Heart right ventricle (tissue), 16 donors: ENCODE results near the gene COX14. TPM values are rescaled to one million over a fixed set of nuclear protein-coding genes. Genes with fewer than 3 reads are reported as not detected.
"Not testable (repeated sequence)": the region's sequence is repeated elsewhere in the genome, so short reads cannot be mapped to it uniquely, and the experiment has no call there.

ENCODE experiments used
- ATAC-seq, 8 donors: fragments of 200-7000 bp; cut with Tn5 transposase; one replicate each; pipeline ENCODE4 v1.9.1; 2020; ENCODE audit warnings: mild to moderate bottlenecking in 8 of 8, moderate library complexity in 8 of 8, moderate number of reproducible peaks in 1 of 8
- DNase-seq, 2 donors: peaks; one replicate each; pipeline ENCODE4 v3.0.0-alpha.2; 2020
- H3K27ac ChIP-seq, 10 donors: fragments of 200-600 bp; sonication (generic) in 2 of 10; one replicate each; pipeline versions ENCODE4 v1.5.0 to v1.8.0; 2020 to 2022; ENCODE audit warnings: mild to moderate bottlenecking in 3 of 10
- H3K27me3 ChIP-seq, 7 donors: fragments of 200-600 bp; one replicate each; pipeline ENCODE4 v1.8.0; 2021 to 2022; ENCODE audit warnings: mild to moderate bottlenecking in 2 of 7
- H3K36me3 ChIP-seq, 9 donors: fragments of 200-600 bp; sonication (generic) in 1 of 9; one replicate each; pipeline versions ENCODE4 v1.5.0 to v1.8.0; 2020 to 2022; ENCODE audit warnings: mild to moderate bottlenecking in 2 of 9
- H3K4me1 ChIP-seq, 9 donors: fragments of 200-600 bp; sonication (generic) in 1 of 9; one replicate each; pipeline versions ENCODE4 v1.5.0 to v1.8.0; 2020 to 2022; ENCODE audit warnings: mild to moderate bottlenecking in 4 of 9
- H3K4me3 ChIP-seq, 10 donors: fragments of 200-600 bp; sonication (generic) in 2 of 10; one replicate each; pipeline versions ENCODE4 v1.5.0 to v1.8.0; 2020 to 2022; ENCODE audit warnings: mild to moderate bottlenecking in 7 of 10, moderate library complexity in 2 of 10
- H3K9me3 ChIP-seq, 11 donors: fragments of 200-600 bp in 10 of 11; sonication (generic) in 2 of 11; one replicate each; pipeline versions ENCODE4 v1.5.0 to v1.8.0; 2013 to 2022; ENCODE audit warnings: mild to moderate bottlenecking in 2 of 11, control low read depth in 1 of 11, moderate library complexity in 1 of 11
- WGBS, 2 donors: extraction: QIAGEN DNeasy Blood & Tissue Kit; methylation state at CpG; one replicate each; pipeline ENCODE4 v1.1.7; 2013; ENCODE audit warnings: inconsistent platforms in 1 of 2; 5-methylcytosine and 5-hydroxymethylcytosine counted together
- intact Hi-C, 10 donors: fragments of 100-400 bp; cut with DNase I; formaldehyde crosslinking; loops; one replicate each; pipeline versions ENCODE4 v1.11.1 to v1.14.2; 2022
- polyA plus RNA-seq, 2 donors: library from polyadenylated mRNA; stranded (reverse); fragments of 200-250 nt; gene quantifications; one replicate each; pipeline ENCODE4 v1.2.3, GENCODE V29; 2013
- total RNA-seq, 10 donors: library from RNA; stranded (reverse); fragmentation: NEBNext Ultra II Directional in 3 of 10; extraction: Animal tissue kit (Norgen Biotek cat#: 25700) in 3 of 10; gene quantifications; one replicate each; pipeline versions ENCODE4 v1.2.1 to v1.2.4, GENCODE V29; 2021 to 2023
- TF ChIP-seq, protein P1 (sequence below), 9 donors: fragments of 200-600 bp; sonication (generic) in 2 of 9; IDR thresholded peaks; one replicate each; pipeline versions ENCODE4 v1.5.0 to v1.8.0; 2021 to 2022; ENCODE audit warnings: antibody characterized with exemption in 9 of 9, mild to moderate bottlenecking in 5 of 9, moderate library complexity in 1 of 9
- donor health status: Arrhythmogenic right ventricular cardiomyopathy.
- donor health status: ischemic (EF 13 %, LVEDD 7.1; RV severe dilation, severe dysfunction).
- donor health status: healthy with polysubstance abuse.
- donor health status: DM: no; HTN: yes; CAD: no.
- donor health status: DM: no; HTN: no; CAD: no.
- donor health status: ischemic (EF 25% LVEDD 6.9; RV normal size, moderate dysfunction).
- donor health status: ischemic (EF 25% LVEDD 5.7; RV mildly dilated, moderate dysfunction).
- donor health status: healthy.
- donor health status: DM: yes; HTN: yes; CAD: no.
- donor health status: Ischemic cardiomyopathy.
- donor health status: ischemic (EF 35%, LVEDD 5.7; RV mildly dilated, moderate dysfunction).
- donor health status: nonischemic (EF 11% LVEDD 7.7; RV severe dilation, severe dysfunction).
- donor health status: DM: yes; HTN: yes; CAD: no.
- donor health status: PGD.
- donor health status: ischemic (EF 29% LVEDD 5.4; RV normal size, mild dysfunction).
- donor health status: nonischemic (EF 23%, LVEDD 6.1; RV moderate dilation, normal function).

COX14 gene
- total and polyA plus RNA-seq, 12 donors: 93.8 to 239 (median 165) TPM

DNA sequence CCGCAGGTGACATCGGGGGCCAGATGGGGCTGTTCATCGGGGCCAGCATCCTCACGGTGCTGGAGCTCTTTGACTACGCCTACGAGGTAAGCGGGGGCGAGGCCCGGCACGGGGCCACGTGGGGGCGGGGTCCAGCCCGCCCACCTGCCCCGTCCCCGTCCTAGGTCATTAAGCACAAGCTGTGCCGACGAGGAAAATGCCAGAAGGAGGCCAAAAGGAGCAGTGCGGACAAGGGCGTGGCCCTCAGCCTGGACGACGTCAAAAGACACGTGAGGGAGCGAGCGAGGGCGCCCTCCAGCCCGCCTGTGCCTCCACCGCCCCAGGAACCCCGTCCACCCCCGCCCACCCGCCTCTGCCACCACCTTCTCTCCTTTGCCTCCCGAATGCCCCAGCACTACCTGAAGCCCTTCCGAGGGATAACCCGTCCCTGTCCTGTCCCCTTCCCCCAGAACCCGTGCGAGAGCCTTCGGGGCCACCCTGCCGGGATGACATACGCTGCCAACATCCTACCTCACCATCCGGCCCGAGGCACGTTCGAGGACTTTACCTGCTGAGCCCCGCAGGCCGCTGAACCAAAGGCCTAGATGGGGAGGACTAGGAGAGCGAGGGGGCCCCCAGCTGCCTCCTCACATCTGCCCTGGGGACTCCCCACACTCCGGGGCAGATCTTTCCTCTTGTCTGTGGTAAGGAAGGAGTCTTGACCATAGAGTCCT, 30.8 kb upstream of the COX14 start:
- DNase-seq: no peak
- no peak overlapping the region for H3K4me3 ChIP-seq
- H3K9me3 ChIP-seq: no peaks in the 10 kb centered on the region
- intact Hi-C loops: loop anchor here in 2 of 10 donors (10.0 kb wide), 1 partner anchor 234 kb away; no protein-coding TSS in a partner anchor
- ATAC-seq: no peak
- H3K36me3 ChIP-seq: no peaks in the 10 kb centered on the region
- H3K27ac ChIP-seq: no peak overlapping the region
- WGBS, 2 donors: 47% methylated on average over 46 of the region's 46 CpGs
- H3K4me1 ChIP-seq: peaks cover 0 to 17% (median 12%) of the 10 kb centered on the region in 9 donors
- TF ChIP-seq, protein P1, sequence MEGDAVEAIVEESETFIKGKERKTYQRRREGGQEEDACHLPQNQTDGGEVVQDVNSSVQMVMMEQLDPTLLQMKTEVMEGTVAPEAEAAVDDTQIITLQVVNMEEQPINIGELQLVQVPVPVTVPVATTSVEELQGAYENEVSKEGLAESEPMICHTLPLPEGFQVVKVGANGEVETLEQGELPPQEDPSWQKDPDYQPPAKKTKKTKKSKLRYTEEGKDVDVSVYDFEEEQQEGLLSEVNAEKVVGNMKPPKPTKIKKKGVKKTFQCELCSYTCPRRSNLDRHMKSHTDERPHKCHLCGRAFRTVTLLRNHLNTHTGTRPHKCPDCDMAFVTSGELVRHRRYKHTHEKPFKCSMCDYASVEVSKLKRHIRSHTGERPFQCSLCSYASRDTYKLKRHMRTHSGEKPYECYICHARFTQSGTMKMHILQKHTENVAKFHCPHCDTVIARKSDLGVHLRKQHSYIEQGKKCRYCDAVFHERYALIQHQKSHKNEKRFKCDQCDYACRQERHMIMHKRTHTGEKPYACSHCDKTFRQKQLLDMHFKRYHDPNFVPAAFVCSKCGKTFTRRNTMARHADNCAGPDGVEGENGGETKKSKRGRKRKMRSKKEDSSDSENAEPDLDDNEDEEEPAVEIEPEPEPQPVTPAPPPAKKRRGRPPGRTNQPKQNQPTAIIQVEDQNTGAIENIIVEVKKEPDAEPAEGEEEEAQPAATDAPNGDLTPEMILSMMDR (IDR thresholded peaks at IDR 0.05): no peak
- H3K27me3 ChIP-seq: no peaks in the 10 kb centered on the region

DNA sequence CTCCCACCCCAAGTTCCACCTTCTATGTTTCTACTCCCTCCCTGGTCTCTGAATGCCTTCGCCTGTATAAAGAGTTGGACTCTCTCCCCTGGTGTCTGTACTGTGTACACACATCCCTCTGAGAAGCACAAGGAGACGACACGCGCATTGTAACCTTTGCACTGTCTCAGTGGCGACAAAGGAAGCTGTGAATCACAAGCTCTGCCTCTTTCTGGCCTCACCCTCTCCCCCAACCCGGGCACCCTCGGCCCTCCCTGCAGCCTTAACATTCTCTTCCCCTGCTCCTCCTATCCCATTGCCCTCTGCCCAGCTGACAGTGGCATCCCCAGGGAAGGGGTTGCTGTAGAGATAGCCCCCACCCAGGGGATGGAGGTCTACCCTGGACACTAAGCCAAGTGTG, 29.4 kb upstream of the COX14 start:
- Histone ChIP-seq H3K27ac (no peak overlapping the region), H3K27me3 (no peaks in the 10 kb centered on the region), H3K36me3 (peaks cover 0 to 13% (median 10%) of the 10 kb centered on the region in 9 donors), H3K4me1 (peaks cover 0 to 20% (median 13%) of the 10 kb centered on the region in 9 donors), H3K9me3 (no peaks in the 10 kb centered on the region), H3K4me3 (no peak overlapping the region)
- TF ChIP-seq, protein P1 (IDR thresholded peaks at IDR 0.05): no peak
- WGBS, 2 donors: 83 to 88% methylated on average over 7 of the region's 7 CpGs
- DNase-seq (no peak), ATAC-seq (no peak)
- intact Hi-C loops: loop anchor here in 2 of 10 donors (1.0 to 10.0 kb wide), 2 partner anchors 87 to 232 kb away; no protein-coding TSS in a partner anchor

DNA sequence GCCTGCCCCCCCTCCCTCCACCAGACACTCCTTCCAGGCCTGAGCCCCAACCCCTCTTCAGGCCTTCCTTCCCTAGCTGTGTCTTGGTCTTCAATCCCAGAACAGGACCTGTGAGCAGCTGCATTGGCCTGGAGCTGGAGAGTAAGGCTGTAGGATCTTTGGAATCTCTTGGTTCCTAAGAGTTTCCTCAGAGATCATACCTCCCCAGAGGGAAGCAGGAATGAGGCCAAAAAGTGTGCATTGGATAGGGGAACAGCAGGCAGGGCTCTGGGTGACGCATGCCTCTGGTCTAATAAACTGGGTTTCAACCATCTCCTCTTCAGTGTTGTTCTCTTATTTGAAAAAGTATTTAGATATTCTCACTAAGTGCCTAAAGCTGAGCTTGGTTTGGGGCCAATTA, 28.7 kb upstream of the COX14 start:
- H3K36me3 ChIP-seq: peaks cover 0 to 19% (median 15%) of the 10 kb centered on the region in 9 donors
- H3K27me3 ChIP-seq: no peaks in the 10 kb centered on the region
- intact Hi-C loops: loop anchor here in 2 of 10 donors (1.0 to 10.0 kb wide), 2 partner anchors 86 to 232 kb away; no protein-coding TSS in a partner anchor
- no peak for DNase-seq
- H3K9me3 ChIP-seq: no peaks in the 10 kb centered on the region
- no peak for ATAC-seq
- no peak overlapping the region for H3K4me3 ChIP-seq
- 80 to 94% methylated on average over 1 of the region's 1 CpG for WGBS, 2 donors
- TF ChIP-seq, protein P1 (IDR thresholded peaks at IDR 0.05): no peak
- H3K4me1 ChIP-seq: peaks cover 0 to 26% (median 13%) of the 10 kb centered on the region in 9 donors
- H3K27ac ChIP-seq: no peak overlapping the region

DNA sequence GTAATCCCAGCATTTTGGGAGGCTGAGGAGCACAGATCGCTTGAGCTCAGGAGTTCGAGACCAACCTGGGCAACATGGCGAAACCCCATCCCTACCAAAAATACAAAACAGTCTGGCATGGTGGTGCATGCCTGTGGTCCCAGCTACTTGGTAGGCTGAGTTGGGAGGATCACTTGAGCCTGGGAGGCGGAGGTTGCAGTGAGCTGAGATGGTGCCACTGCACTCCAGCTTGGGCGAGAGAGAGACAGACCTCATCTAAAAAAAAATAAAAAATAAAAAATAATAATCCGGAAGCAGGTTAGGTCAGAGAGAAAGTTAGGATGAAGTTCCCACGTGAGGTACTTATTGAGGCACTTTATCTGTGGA, 27.6 kb upstream of the COX14 start:
- not testable (repeated sequence) for H3K9me3 ChIP-seq, DNase-seq, H3K27me3 ChIP-seq
- peaks cover 0 to 34% (median 13%) of the 10 kb centered on the region in 9 donors for H3K4me1 ChIP-seq
- peak overlapping the region; percentile 73 to 99 (median 90) for H3K4me3 ChIP-seq
- intact Hi-C loops: loop anchor here in 3 of 10 donors (2.0 to 10.0 kb wide), 2 partner anchors 26 to 230 kb away; no protein-coding TSS in a partner anchor
- WGBS, 2 donors: 39 to 40% methylated on average over 7 of the region's 7 CpGs
- H3K27ac ChIP-seq: peak overlapping the region; percentile 95 to 100 (median 98)
- peaks cover 0 to 30% (median 16%) of the 10 kb centered on the region in 9 donors for H3K36me3 ChIP-seq
- peak in 1 of 8 donors; percentile 0 for ATAC-seq
